ENCODE results near the gene RACK1.

DNA sequence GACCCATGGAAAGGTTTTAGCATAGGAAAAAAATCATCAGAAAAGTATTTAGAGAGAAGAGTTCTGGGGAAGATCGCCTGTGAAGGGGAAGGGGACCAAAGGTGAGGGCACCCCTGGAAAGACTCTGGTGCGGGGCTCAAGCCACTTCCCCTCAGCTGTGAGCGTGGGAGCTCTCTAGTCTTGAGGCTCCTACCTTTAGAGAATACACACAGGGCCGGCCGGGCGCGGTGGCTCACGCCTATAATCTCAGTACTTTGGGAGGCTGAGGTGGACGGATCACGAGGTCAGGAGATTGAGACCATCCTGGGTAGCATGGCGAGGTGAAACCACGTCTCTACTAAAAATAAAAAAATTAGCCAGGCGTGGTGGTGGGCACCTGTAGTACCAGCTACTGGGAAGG lies 13.7 kb downstream of the RACK1 start:
- no peak for TF ChIP-seq POLR2A (IDR thresholded peaks at IDR 0.05; ENCODE audit: low read depth, low read length)
- no peak for TF ChIP-seq POLR2AphosphoS5 (IDR thresholded peaks at IDR 0.05; ENCODE audit: low read depth, low read length)
- TF ChIP-seq TAF1 (IDR thresholded peaks at IDR 0.05; ENCODE audit: borderline replicate concordance, low read depth, low read length): no peak
